GM12878 (cell line): ENCODE measurements around the gene LARGE1. TPM values are rescaled to one million over a fixed set of nuclear protein-coding genes. Genes with fewer than 3 reads are reported as not detected.
A peak's percentile ranks its signal among the peaks of the same experiment; 100 is the strongest.

ENCODE experiments used
- ATAC-seq: fragments of 200-7000 bp; cut with Tn5 transposase; 3 replicates; pipeline ENCODE4 v1.9.1; 2020; ENCODE audit warnings: mild to moderate bottlenecking, moderate library complexity
- BruUV-seq: library from RNA; stranded (reverse); fragments of 400-500 nt; replicated peaks from 2 replicates; lab custom pipeline; 2021; lab: Mats Ljungman, UMichigan
- CTCF ChIA-PET: fragments of 300-600 bp; sonication (Branson Sonifier 250); formaldehyde crosslinking; extraction: SDS; loops from one replicate; lab custom pipeline; 2021; ENCODE audit warnings: inconsistent platforms; lab: Yijun Ruan, JAX
- POLR2A ChIA-PET: fragments of 350-600 bp; formaldehyde crosslinking; extraction: SDS; loops from one replicate; lab custom pipeline; 2021; ENCODE audit warnings: inconsistent platforms; lab: Charles Lee
- RAD21 ChIA-PET: fragments of 300-600 bp; sonication (Branson Sonifier 250); formaldehyde crosslinking; loops from one replicate; lab custom pipeline; 2023; ENCODE audit warnings: antibody characterized with exemption; ENCODE audit not compliant: unreplicated experiment; lab: Charles Lee
- SMC1A ChIA-PET: fragments of 300-600 bp; sonication (Branson Sonifier 250); formaldehyde crosslinking; loops from one replicate; lab custom pipeline; 2023; ENCODE audit not compliant: unreplicated experiment, uncharacterized antibody; lab: Charles Lee
- DNase-seq: peaks from one replicate; pipeline ENCODE4 v3.0.0-alpha.2; 2011; ENCODE audit warnings: low read depth, low spot score
- FAIRE-seq: peaks from 3 replicates; lab custom pipeline; 2011; peaks lifted over from hg19 to GRCh38; lab: Jason Lieb, UNC
- H2AFZ ChIP-seq: 2 replicates; pipeline ENCODE4 v1.6.0; 2011; ENCODE audit warnings: low read depth, low read length, control low read depth; ENCODE audit not compliant: control insufficient read depth
- H3K27ac ChIP-seq: 2 replicates; pipeline ENCODE4 v1.5.1; 2011; ENCODE audit warnings: control low read depth; ENCODE audit not compliant: control insufficient read depth, insufficient read depth
- H3K27me3 ChIP-seq, 2 experiments: replicated peaks in 1 of 2; 2 replicates each; pipeline versions ENCODE4 v1.6.0 to v1.6.1; 2011; ENCODE audit warnings: low read length in 1 of 2; ENCODE audit not compliant: control insufficient read depth in 2 of 2, insufficient read depth in 2 of 2
- H3K36me3 ChIP-seq, 2 experiments: 2 replicates each; pipeline ENCODE4 v1.5.1; 2011; ENCODE audit warnings: low read length in 1 of 2; ENCODE audit not compliant: control insufficient read depth in 2 of 2, insufficient read depth in 2 of 2
- H3K4me1 ChIP-seq: 2 replicates; pipeline ENCODE4 v1.6.1; 2011; ENCODE audit warnings: mild to moderate bottlenecking, low read length, moderate library complexity, mixed read lengths; ENCODE audit not compliant: control insufficient read depth, insufficient read depth
- H3K4me2 ChIP-seq: 2 replicates; pipeline ENCODE4 v1.6.0; 2011; ENCODE audit warnings: control low read depth; ENCODE audit not compliant: control insufficient read depth, insufficient read depth
- H3K4me3 ChIP-seq: fragments of 200-600 bp; sonication (generic); 2 replicates; pipeline ENCODE4 v1.5.1; 2016
- H3K79me2 ChIP-seq: 2 replicates; pipeline ENCODE4 v1.6.0; 2011; ENCODE audit warnings: low read length; ENCODE audit not compliant: control insufficient read depth, insufficient read depth
- H3K9ac ChIP-seq: 2 replicates; pipeline ENCODE4 v1.8.0; 2011; ENCODE audit warnings: low read length, control low read depth, mixed read lengths; ENCODE audit not compliant: control insufficient read depth, insufficient read depth
- H3K9me3 ChIP-seq: replicated peaks from 3 replicates; pipeline ENCODE4 v1.5.1; 2011; ENCODE audit warnings: mild to moderate bottlenecking, low read length; ENCODE audit not compliant: control insufficient read depth, insufficient read depth
- H4K20me1 ChIP-seq: 2 replicates; pipeline ENCODE4 v1.6.0; 2011; ENCODE audit not compliant: control insufficient read depth, insufficient read depth
- BACH1 ChIP-seq: fragments of 450-650 bp; IDR thresholded peaks from 2 replicates; pipeline ENCODE4 v1.6.1; 2017; ENCODE audit warnings: mild to moderate bottlenecking, borderline replicate concordance
- BCL11A ChIP-seq: IDR thresholded peaks from 2 replicates; pipeline ENCODE4 v1.6.1; 2011; ENCODE audit warnings: low read depth, low read length
- BRCA1 ChIP-seq: IDR thresholded peaks from 2 replicates; pipeline ENCODE4 v1.6.1; 2011; ENCODE audit warnings: low read depth, low read length, improper control_type of control experiment
- ESRRA ChIP-seq: IDR thresholded peaks from 2 replicates; pipeline ENCODE4 v1.6.1; 2012; ENCODE audit warnings: mild to moderate bottlenecking, low read length, improper control_type of control experiment
- FOS ChIP-seq: IDR thresholded peaks from 3 replicates; pipeline ENCODE4 v1.6.1; 2011; ENCODE audit warnings: borderline replicate concordance; ENCODE audit not compliant: insufficient read length; ENCODE audit errors: extremely low read depth
- GATAD2B ChIP-seq: fragments of 450-650 bp; conservative IDR thresholded peaks from 2 replicates; pipeline ENCODE4 v1.6.1; 2017; ENCODE audit warnings: low read depth, mild to moderate bottlenecking, moderate library complexity
- HDGF ChIP-seq: fragments of 450-650 bp; IDR thresholded peaks from 2 replicates; pipeline ENCODE4 v1.6.1; 2016; ENCODE audit warnings: antibody characterized with exemption
- IRF4 ChIP-seq: IDR thresholded peaks from 2 replicates; pipeline ENCODE4 v1.6.1; 2011; ENCODE audit warnings: low read depth, low read length
- JUND ChIP-seq: IDR thresholded peaks from 2 replicates; pipeline ENCODE4 v1.6.1; 2012; ENCODE audit warnings: low read depth, mild to moderate bottlenecking, low read length, improper control_type of control experiment, moderate library complexity
- NKRF ChIP-seq: fragments of 450-650 bp; conservative IDR thresholded peaks from 2 replicates; pipeline ENCODE4 v1.6.1; 2017; ENCODE audit warnings: mild to moderate bottlenecking, moderate library complexity
- NRF1 ChIP-seq: conservative IDR thresholded peaks from 2 replicates; pipeline ENCODE4 v1.6.1; 2011; ENCODE audit warnings: mild to moderate bottlenecking, low read depth, low read length, improper control_type of control experiment
- PAX5 ChIP-seq: IDR thresholded peaks from 2 replicates; pipeline ENCODE4 v1.6.1; 2011; ENCODE audit warnings: low read depth, low read length, borderline replicate concordance
- STAT3 ChIP-seq: IDR thresholded peaks from 2 replicates; pipeline ENCODE4 v1.6.1; 2011; ENCODE audit warnings: low read depth, low read length, improper control_type of control experiment
- TAF1 ChIP-seq: IDR thresholded peaks from 2 replicates; pipeline ENCODE4 v1.6.1; 2011; ENCODE audit warnings: mild to moderate bottlenecking, low read depth, low read length, borderline replicate concordance
- TBL1XR1 ChIP-seq: IDR thresholded peaks from 2 replicates; pipeline ENCODE4 v1.6.1; 2012; ENCODE audit warnings: low read depth, low read length, improper control_type of control experiment
- ZZZ3 ChIP-seq: IDR thresholded peaks from 2 replicates; pipeline ENCODE4 v1.6.1; 2011; ENCODE audit warnings: low read depth; ENCODE audit not compliant: control insufficient read depth, insufficient read length
- WGBS: methylation state at CpG from one replicate; pipeline ENCODE4 v1.1.6; 2016; ENCODE audit warnings: low lambda C conversion rate; ENCODE audit not compliant: insufficient replicate concordance, insufficient coverage; ENCODE audit errors: missing lambda C conversion rate; 5-methylcytosine and 5-hydroxymethylcytosine counted together
- in situ Hi-C: fragments of 300-500 bp; cut with MboI; formaldehyde crosslinking; loops from 9 replicates; pipeline ENCODE4 v1.14.3; 2018; ENCODE audit warnings: mixed read lengths
- intact Hi-C: fragments of 100-400 bp; cut with micrococcal nuclease; formaldehyde crosslinking; loops from one replicate; pipeline ENCODE4 v1.14.2; 2022; ENCODE audit not compliant: unreplicated experiment
- polyA plus RNA-seq, 11 experiments: library from polyadenylated mRNA; depleted of rRNA in 4 of 11; unstranded in 6 of 11; stranded (reverse) in 5 of 11; fragments of >200 nt; fragmentation: Nextera tagmentation in 4 of 11; fragmentation: Illumina TruSeq in 1 of 11; extraction: Ambion mirVana in 4 of 11; extraction: Trizol in 1 of 11; gene quantifications; 1 replicate in 1 of 11; 2 replicates in 10 of 11; pipeline versions ENCODE4 v1.2.1 to v1.2.3, GENCODE V29; 2011 to 2016; ENCODE audit warnings: inconsistent platforms in 2 of 11, missing spikeins in 2 of 11, low read depth in 1 of 11
- total RNA-seq, 4 experiments: library from RNA; depleted of rRNA in 3 of 4; stranded (reverse); fragments of >200 nt in 3 of 4; fragmentation: Illumina TruSeq in 1 of 4; extraction: Trizol in 1 of 4; gene quantifications; 2 replicates each; pipeline versions ENCODE4 v1.2.1 to v1.2.3, GENCODE V29; 2013 to 2021
- TF ChIP-seq, protein P1 (sequence below): fragments of 450-650 bp; IDR thresholded peaks from 2 replicates; pipeline ENCODE4 v1.6.1; 2014; ENCODE audit warnings: mild to moderate bottlenecking

Gene LARGE1
- total and polyA plus RNA-seq, 10 of the 15 experiments (the other 5 are each of a cell fraction or from before 2014, with no cell fraction given), result 3.2 to 41.4 (median 17.3) TPM

- TF ChIP-seq BRCA1, result no peak
- TF ChIP-seq HDGF, result no peak
- TF ChIP-seq GATAD2B, result no peak
- ChIA-PET SMC1A (no interaction called here), RAD21 (interaction anchor here (1.3 kb wide), 1 partner anchor 24 kb away, joined by 3 read pairs; no protein-coding TSS in a partner anchor), CTCF (interaction anchor here (1.6 kb wide), 1 partner anchor 26 kb away, joined by 4 read pairs; no protein-coding TSS in a partner anchor), POLR2A (no interaction called here)
- Histone ChIP-seq H3K4me1 (peaks cover 67% of the 10 kb centered on the region), H3K27ac (no peak overlapping the region), H3K36me3 (no peaks in the 10 kb centered on the region), H4K20me1 (no peaks in the 10 kb centered on the region), H3K9ac (no peak overlapping the region), H3K9me3 (peaks cover 2% of the 10 kb centered on the region; the same call in 2 of the 3 replicates), H2AFZ (no peak overlapping the region), H3K79me2 (peaks cover 55% of the 10 kb centered on the region), H3K4me3 (no peak overlapping the region), H3K27me3 (no peaks in the 10 kb centered on the region), H3K4me2 (no peak overlapping the region)
- in situ Hi-C loops, result no loop called here
- DNase-seq (no peak), FAIRE-seq (no peak), ATAC-seq (no peak)
- intact Hi-C loops, result no loop called here
- WGBS, result 95% methylated on average over 7 of the region's 7 CpGs
- no TSS peak for BruUV-seq
These were observed 26.8 kb downstream of the LARGE1 start for GRCh38 chr22:33893512-33893911.

GRCh38 chr22:33891992-33892391 is 28.3 kb downstream of the LARGE1 start:
- Histone ChIP-seq H3K4me1 (peaks cover 60% of the 10 kb centered on the region), H3K27me3 (no peaks in the 10 kb centered on the region), H2AFZ (no peak overlapping the region), H4K20me1 (no peaks in the 10 kb centered on the region), H3K4me3 (no peak overlapping the region), H3K79me2 (peaks cover 51% of the 10 kb centered on the region), H3K36me3 (no peaks in the 10 kb centered on the region), H3K9me3 (peaks cover 2% of the 10 kb centered on the region; the same call in 2 of the 3 replicates), H3K4me2 (peak overlapping the region; percentile 32), H3K27ac (no peak overlapping the region), H3K9ac (no peak overlapping the region)
- RAD21 ChIA-PET, result no interaction called here
- in situ Hi-C loops, result no loop called here
- POLR2A ChIA-PET, result interaction anchor here (0.9 kb wide), 1 partner anchor 9 kb away, joined by 3 read pairs; no protein-coding TSS in a partner anchor
- ATAC-seq (peak; percentile 34; the same call in 2 of the 3 replicates), FAIRE-seq (no peak), DNase-seq (no peak)
- no TSS peak for BruUV-seq
- CTCF ChIA-PET, result no interaction called here
- SMC1A ChIA-PET, result interaction anchor here (1.1 to 1.2 kb wide), 2 partner anchors 55 to 82 kb away, joined by 3 read pairs; no protein-coding TSS in a partner anchor
- intact Hi-C loops, result no loop called here
- WGBS, result 28% methylated on average over 7 of the region's 7 CpGs
- TF ChIP-seq IRF4 (peak; percentile 37; the same call in 1 of the 2 replicates), PAX5 (no peak), NKRF (no peak), TBL1XR1 (no peak), STAT3 (no peak), BCL11A (0 out of 2 replicates have a peak, but pooled peaks have one; percentile 53), ESRRA (no peak), TAF1 (no peak), BACH1 (no peak), FOS (no peak), JUND (no peak), ZZZ3 (no peak), NRF1 (no peak), BRCA1 (no peak)
- TF ChIP-seq, protein P1, sequence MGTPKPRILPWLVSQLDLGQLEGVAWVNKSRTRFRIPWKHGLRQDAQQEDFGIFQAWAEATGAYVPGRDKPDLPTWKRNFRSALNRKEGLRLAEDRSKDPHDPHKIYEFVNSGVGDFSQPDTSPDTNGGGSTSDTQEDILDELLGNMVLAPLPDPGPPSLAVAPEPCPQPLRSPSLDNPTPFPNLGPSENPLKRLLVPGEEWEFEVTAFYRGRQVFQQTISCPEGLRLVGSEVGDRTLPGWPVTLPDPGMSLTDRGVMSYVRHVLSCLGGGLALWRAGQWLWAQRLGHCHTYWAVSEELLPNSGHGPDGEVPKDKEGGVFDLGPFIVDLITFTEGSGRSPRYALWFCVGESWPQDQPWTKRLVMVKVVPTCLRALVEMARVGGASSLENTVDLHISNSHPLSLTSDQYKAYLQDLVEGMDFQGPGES, result no peak
